Loucy (cell line): ENCODE results near the gene MYH9.

ENCODE experiments used
- CTCF ChIP-seq: fragments of 200-600 bp; sonication (generic); conservative IDR thresholded peaks from 2 replicates; pipeline ENCODE4 v1.5.1; 2014; ENCODE audit warnings: mild to moderate bottlenecking, antibody characterized with exemption, low read length
- EZH2phosphoT487 ChIP-seq: fragments of 200-600 bp; IDR thresholded peaks from 2 replicates; pipeline ENCODE4 v1.6.1; 2018; ENCODE audit warnings: antibody characterized with exemption, mild to moderate bottlenecking, moderate library complexity, borderline replicate concordance

GRCh38 chr22:36247955-36248354, 139.8 kb downstream of the MYH9 start:
- TF ChIP-seq CTCF (no peak), EZH2phosphoT487 (no peak)
